GM10847 (cell line): ENCODE data around the gene FANCM.
A peak's percentile ranks its signal among the peaks of the same experiment; 100 is the strongest.

Experiments
- POLR2A ChIP-seq: IDR thresholded peaks from 2 replicates; pipeline ENCODE4 v1.6.1; 2011; ENCODE audit not compliant: insufficient read length; ENCODE audit errors: extremely low read depth

The FANCM gene

GRCh38 chr14:45134051-45134958 is 1.4 kb upstream of the FANCM start, which contains the start of gene FKBP3:
FKBP3 (minus strand) TSS chr14:45134481; CDS start chr14:45134456, 25 bp downstream.
- TF ChIP-seq POLR2A = peak; percentile 87

GRCh38 chr14:45135156-45135555 is 574 bp upstream of the FANCM start:
- no peak for TF ChIP-seq POLR2A

- TF ChIP-seq POLR2A = no peak
Measured at GRCh38 chr14:45136399-45136798, 669 bp downstream of the FANCM start.

GRCh38 chr14:45140661-45141187 is 5.0 kb downstream of the FANCM start:
- TF ChIP-seq POLR2A = no peak

- TF ChIP-seq POLR2A = no peak
Measured at GRCh38 chr14:45144658-45145057, 8.9 kb downstream of the FANCM start.

- TF ChIP-seq POLR2A = no peak
Measured at GRCh38 chr14:45145214-45145613, 9.5 kb downstream of the FANCM start.

GRCh38 chr14:45149602-45150001 is 13.9 kb downstream of the FANCM start:
- TF ChIP-seq POLR2A = no peak

- TF ChIP-seq POLR2A = no peak
Measured at GRCh38 chr14:45150386-45150890, 14.7 kb downstream of the FANCM start.

GRCh38 chr14:45156067-45156466 is 20.3 kb downstream of the FANCM start:
- TF ChIP-seq POLR2A = no peak

- no peak for TF ChIP-seq POLR2A
Measured at GRCh38 chr14:45169906-45170305, 34.2 kb downstream of the FANCM start.

GRCh38 chr14:45177076-45177475 is 41.3 kb downstream of the FANCM start:
- TF ChIP-seq POLR2A = no peak

- no peak for TF ChIP-seq POLR2A
Measured at GRCh38 chr14:45181329-45181728, 45.6 kb downstream of the FANCM start.

GRCh38 chr14:45181806-45182205 is 46.1 kb downstream of the FANCM start:
- TF ChIP-seq POLR2A = no peak

- no peak for TF ChIP-seq POLR2A
Measured at GRCh38 chr14:45185100-45185814, 49.5 kb downstream of the FANCM start.

GRCh38 chr14:45194964-45195363 is 59.2 kb downstream of the FANCM start:
- no peak for TF ChIP-seq POLR2A

- TF ChIP-seq POLR2A = no peak
Measured at GRCh38 chr14:45198551-45198950, 62.8 kb downstream of the FANCM start.
